Measurements from ENCODE around the gene HYI.

Gene HYI, protein sequence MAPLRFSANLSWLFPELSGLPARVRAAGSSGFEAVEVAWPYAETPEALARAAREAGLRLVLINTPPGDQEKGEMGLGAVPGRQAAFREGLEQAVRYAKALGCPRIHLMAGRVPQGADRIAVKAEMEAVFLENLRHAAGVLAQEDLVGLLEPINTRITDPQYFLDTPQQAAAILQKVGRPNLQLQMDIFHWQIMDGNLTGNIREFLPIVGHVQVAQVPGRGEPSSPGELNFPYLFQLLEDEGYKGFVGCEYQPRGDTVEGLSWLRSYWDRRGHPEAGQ

GRCh38 chr1:43453442-43454269 lies at the start of gene HYI:
HYI (minus strand) TSS chr1:43453931; CDS start chr1:43453793, 138 bp downstream.
- TF ChIP-seq, protein P1, sequence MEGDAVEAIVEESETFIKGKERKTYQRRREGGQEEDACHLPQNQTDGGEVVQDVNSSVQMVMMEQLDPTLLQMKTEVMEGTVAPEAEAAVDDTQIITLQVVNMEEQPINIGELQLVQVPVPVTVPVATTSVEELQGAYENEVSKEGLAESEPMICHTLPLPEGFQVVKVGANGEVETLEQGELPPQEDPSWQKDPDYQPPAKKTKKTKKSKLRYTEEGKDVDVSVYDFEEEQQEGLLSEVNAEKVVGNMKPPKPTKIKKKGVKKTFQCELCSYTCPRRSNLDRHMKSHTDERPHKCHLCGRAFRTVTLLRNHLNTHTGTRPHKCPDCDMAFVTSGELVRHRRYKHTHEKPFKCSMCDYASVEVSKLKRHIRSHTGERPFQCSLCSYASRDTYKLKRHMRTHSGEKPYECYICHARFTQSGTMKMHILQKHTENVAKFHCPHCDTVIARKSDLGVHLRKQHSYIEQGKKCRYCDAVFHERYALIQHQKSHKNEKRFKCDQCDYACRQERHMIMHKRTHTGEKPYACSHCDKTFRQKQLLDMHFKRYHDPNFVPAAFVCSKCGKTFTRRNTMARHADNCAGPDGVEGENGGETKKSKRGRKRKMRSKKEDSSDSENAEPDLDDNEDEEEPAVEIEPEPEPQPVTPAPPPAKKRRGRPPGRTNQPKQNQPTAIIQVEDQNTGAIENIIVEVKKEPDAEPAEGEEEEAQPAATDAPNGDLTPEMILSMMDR (IDR thresholded peaks at IDR 0.05), result no peak

DNA sequence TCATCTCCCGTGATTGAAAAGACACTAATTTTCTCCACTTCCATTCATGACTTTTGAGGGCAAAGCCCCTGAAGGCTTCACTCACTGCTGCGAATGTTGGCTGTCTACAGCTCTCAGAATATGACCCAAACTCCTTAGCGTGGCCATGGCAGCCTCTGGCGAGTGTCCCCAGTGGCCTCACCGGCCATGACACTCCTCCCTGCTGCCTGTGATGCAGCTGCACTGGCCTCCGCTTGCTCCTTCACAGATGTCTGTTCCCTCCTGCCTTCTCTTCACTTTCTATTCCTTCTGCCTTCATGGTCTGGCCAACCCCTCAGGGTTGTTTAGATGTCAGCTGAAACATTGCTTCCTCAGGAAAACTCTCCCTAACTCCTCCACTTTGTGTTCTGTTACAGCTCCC lies 46.2 kb upstream of the HYI start:
- TF ChIP-seq, protein P1 (IDR thresholded peaks at IDR 0.05), result no peak

DNA sequence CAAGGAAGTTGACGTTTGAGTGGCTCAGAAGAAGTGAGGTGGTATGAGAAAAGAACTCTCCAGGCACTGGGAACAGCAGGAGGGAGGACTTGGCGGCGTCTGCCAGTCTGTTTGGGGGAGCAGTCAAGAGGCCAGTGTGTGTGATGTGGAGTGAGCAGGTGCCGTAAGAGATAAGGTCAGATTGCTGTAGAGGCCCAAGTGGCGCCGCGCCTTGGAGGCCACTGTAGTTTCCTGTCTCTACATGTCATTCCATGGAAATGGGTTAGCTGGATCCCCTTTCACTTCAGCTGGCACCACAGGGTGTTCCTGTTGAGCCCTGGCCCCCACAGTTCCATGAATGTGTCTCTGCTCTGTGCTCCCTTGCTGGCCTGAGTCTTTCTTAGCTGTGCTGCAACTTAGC lies 41.5 kb upstream of the HYI start:
- TF ChIP-seq, protein P1 (IDR thresholded peaks at IDR 0.05), result no peak

- TF ChIP-seq, protein P1 (IDR thresholded peaks at IDR 0.05), result no peak
Measured at GRCh38 chr1:43493661-43494450, 40.1 kb upstream of the HYI start.

DNA sequence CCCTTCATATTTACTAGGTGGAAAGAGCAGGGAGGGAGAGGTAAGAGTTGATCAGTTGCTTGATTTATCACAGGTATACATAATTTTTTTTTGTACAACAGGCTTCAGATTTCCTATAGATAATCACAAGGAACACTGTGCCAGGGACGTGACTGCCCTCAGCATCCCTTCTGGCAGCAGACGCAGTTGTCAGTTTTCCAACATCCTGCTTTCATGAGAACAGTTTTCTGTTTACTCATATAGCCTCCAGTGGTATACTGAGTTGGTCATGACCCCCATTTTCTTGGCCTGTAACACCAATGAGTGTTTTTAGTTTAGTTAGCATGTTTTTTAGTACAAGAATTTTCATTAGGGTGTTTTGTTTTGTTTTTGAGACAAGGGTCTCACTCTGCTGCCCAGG lies 39.1 kb upstream of the HYI start:
- TF ChIP-seq, protein P1 (IDR thresholded peaks at IDR 0.05), result no peak

- TF ChIP-seq, protein P1 (IDR thresholded peaks at IDR 0.05), result no peak
Measured at GRCh38 chr1:43491061-43491460, 37.3 kb upstream of the HYI start.

DNA sequence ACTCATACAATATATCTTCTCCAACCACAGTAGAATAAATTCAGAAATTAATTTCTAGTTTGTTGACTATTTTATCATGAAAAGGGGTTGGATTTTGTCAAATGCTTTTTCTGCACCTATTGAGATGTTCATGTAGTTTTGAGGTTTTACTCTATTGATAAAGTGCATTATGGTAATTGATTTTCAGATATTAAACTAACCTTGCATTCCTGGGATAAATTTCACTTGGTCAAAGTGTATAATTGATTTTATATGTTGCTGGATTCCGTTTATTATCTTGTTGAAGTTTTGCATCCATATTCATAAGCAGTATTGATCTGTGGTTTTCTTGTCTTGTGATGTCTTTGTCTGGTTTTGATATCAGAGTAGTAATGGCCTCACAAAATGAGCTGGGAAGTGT lies 34.4 kb upstream of the HYI start:
- TF ChIP-seq, protein P1 (IDR thresholded peaks at IDR 0.05), result no peak
